SK-N-SH treated with all-trans-retinoic acid at 6 μM for 48 hours (cell line): Measurements from ENCODE around the gene DROSHA.

Experiments used
- CREB5 ChIP-seq: fragments of 250-450 bp; sonication (Bioruptor Pico); IDR thresholded peaks from 2 replicates; pipeline ENCODE4 v1.5.1; 2020; ENCODE audit warnings: low read depth, mild to moderate bottlenecking, moderate library complexity
- OSR1 ChIP-seq: fragments of 250-450 bp; sonication (Bioruptor Pico); IDR thresholded peaks from 2 replicates; pipeline ENCODE4 v1.8.0; 2022; ENCODE audit warnings: moderate library complexity, mild to moderate bottlenecking, inconsistent platforms
- TF ChIP-seq, protein P1 (sequence below): fragments of 250-450 bp; sonication (Bioruptor Pico); IDR thresholded peaks from 2 replicates; pipeline ENCODE4 v1.8.0; 2020; ENCODE audit warnings: mild to moderate bottlenecking, moderate library complexity, borderline replicate concordance

- TF ChIP-seq OSR1 (CRISPR knock-in tag), result no peak
- TF ChIP-seq CREB5 (CRISPR knock-in tag), result no peak
- TF ChIP-seq, protein P1, sequence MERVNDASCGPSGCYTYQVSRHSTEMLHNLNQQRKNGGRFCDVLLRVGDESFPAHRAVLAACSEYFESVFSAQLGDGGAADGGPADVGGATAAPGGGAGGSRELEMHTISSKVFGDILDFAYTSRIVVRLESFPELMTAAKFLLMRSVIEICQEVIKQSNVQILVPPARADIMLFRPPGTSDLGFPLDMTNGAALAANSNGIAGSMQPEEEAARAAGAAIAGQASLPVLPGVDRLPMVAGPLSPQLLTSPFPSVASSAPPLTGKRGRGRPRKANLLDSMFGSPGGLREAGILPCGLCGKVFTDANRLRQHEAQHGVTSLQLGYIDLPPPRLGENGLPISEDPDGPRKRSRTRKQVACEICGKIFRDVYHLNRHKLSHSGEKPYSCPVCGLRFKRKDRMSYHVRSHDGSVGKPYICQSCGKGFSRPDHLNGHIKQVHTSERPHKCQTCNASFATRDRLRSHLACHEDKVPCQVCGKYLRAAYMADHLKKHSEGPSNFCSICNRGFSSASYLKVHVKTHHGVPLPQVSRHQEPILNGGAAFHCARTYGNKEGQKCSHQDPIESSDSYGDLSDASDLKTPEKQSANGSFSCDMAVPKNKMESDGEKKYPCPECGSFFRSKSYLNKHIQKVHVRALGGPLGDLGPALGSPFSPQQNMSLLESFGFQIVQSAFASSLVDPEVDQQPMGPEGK (CRISPR knock-in tag), result no peak
Measured at GRCh38 chr5:31415960-31416359, 115.9 kb downstream of the DROSHA start.
